Naive thymus-derived CD4-positive, alpha-beta T cell (primary cell): ENCODE measurements around the gene PDE6G. TPM values are rescaled to one million over a fixed set of nuclear protein-coding genes. Genes with fewer than 3 reads are reported as not detected.

Source experiments
- ATAC-seq: fragments of 150-1000 bp; cut with Tn5 transposase; 2 replicates; pipeline ENCODE4 v1.10.0; 2021; ENCODE audit warnings: mild to moderate bottlenecking, moderate library complexity
- CTCF ChIA-PET: fragments of 350-600 bp; sonication (Branson Sonifier 250); formaldehyde crosslinking; loops from one replicate; lab custom pipeline; 2021; ENCODE audit warnings: antibody characterized with exemption; lab: Charles Lee
- POLR2A ChIA-PET: fragments of 350-600 bp; sonication (Branson Sonifier 250); formaldehyde crosslinking; loops from one replicate; lab custom pipeline; 2021; ENCODE audit warnings: antibody characterized with exemption, inconsistent platforms; lab: Charles Lee
- DNase-seq, 9 donors: peaks; one replicate each; pipeline versions ENCODE4 v3.0.0 to v3.0.0-alpha.2; 2020 to 2022; ENCODE audit warnings: mixed read lengths in 1 of 9
- H3K27ac ChIP-seq: one replicate; pipeline ENCODE4 v1.7.0; 2013; ENCODE audit warnings: mild to moderate bottlenecking, low read depth, low read length, moderate library complexity
- H3K27me3 ChIP-seq, 2 donors: one replicate each; pipeline ENCODE4 v1.7.0; 2013; ENCODE audit warnings: low read length in 2 of 2, mild to moderate bottlenecking in 2 of 2, moderate library complexity in 2 of 2; ENCODE audit not compliant: control insufficient read depth in 2 of 2, insufficient read depth in 2 of 2
- H3K36me3 ChIP-seq, 3 experiments: 1 replicate in 2 of 3; 2 replicates in 1 of 3; pipeline ENCODE4 v1.7.0; 2013; ENCODE audit warnings: low read length in 3 of 3, mild to moderate bottlenecking in 3 of 3, moderate library complexity in 1 of 3; ENCODE audit not compliant: insufficient read depth in 3 of 3, control insufficient read depth in 2 of 3
- H3K4me1 ChIP-seq, 2 donors: one replicate each; pipeline ENCODE4 v1.7.0; 2013; ENCODE audit warnings: low read length in 2 of 2, mild to moderate bottlenecking in 2 of 2, moderate library complexity in 1 of 2; ENCODE audit not compliant: control insufficient read depth in 2 of 2, insufficient read depth in 2 of 2
- H3K4me3 ChIP-seq: 2 replicates; pipeline ENCODE4 v1.7.0; 2013; ENCODE audit warnings: mild to moderate bottlenecking, low read length
- H3K9me3 ChIP-seq, 3 experiments: 1 replicate in 2 of 3; 2 replicates in 1 of 3; pipeline ENCODE4 v1.7.0; 2013; ENCODE audit warnings: low read length in 3 of 3; ENCODE audit not compliant: control insufficient read depth in 2 of 3
- H3K27ac Mint-ChIP-seq, 9 donors: one replicate each; pipeline ENCODE4 v1.8.0; 2020 to 2022; ENCODE audit warnings: mixed read lengths in 9 of 9, mild to moderate bottlenecking in 8 of 9, moderate library complexity in 5 of 9, inconsistent platforms in 2 of 9
- H3K27me3 Mint-ChIP-seq, 5 donors: one replicate each; pipeline ENCODE4 v1.8.0; 2021 to 2022; ENCODE audit warnings: mixed read lengths in 5 of 5, mild to moderate bottlenecking in 1 of 5
- H3K36me3 Mint-ChIP-seq, 5 donors: one replicate each; pipeline ENCODE4 v1.8.0; 2020 to 2022; ENCODE audit warnings: mixed read lengths in 5 of 5, mild to moderate bottlenecking in 3 of 5, inconsistent platforms in 1 of 5
- H3K4me1 Mint-ChIP-seq, 7 donors: one replicate each; pipeline ENCODE4 v1.8.0; 2020 to 2022; ENCODE audit warnings: mixed read lengths in 7 of 7, mild to moderate bottlenecking in 3 of 7, inconsistent platforms in 1 of 7
- H3K4me3 Mint-ChIP-seq, 10 donors: one replicate each; pipeline ENCODE4 v1.8.0; 2020 to 2022; ENCODE audit warnings: mild to moderate bottlenecking in 10 of 10, mixed read lengths in 10 of 10, moderate library complexity in 6 of 10, inconsistent platforms in 2 of 10
- H3K9me3 Mint-ChIP-seq, 11 donors: one replicate each; pipeline ENCODE4 v1.8.0; 2020 to 2022; ENCODE audit warnings: mixed read lengths in 11 of 11, mild to moderate bottlenecking in 4 of 11, inconsistent platforms in 1 of 11, moderate library complexity in 1 of 11
- intact Hi-C, 2 donors: fragments of 100-400 bp; cut with micrococcal nuclease; formaldehyde crosslinking; loops; one replicate each; pipeline ENCODE4 v1.15.1; 2023
- polyA plus RNA-seq, 2 donors: library from polyadenylated mRNA; unstranded; fragments of 300-500 nt; fragmentation: Illumina TruSeq; gene quantifications; one replicate each; pipeline ENCODE4 v1.2.3, GENCODE V29; 2021
- total RNA-seq, 6 experiments: library from RNA in 5 of 6; stranded (reverse) in 5 of 6; gene quantifications; 1 replicate in 5 of 6; 2 replicates in 1 of 6; pipeline ENCODE4 v1.2.3 and lab custom pipeline; 2021 to 2026

PDE6G gene
- total and polyA plus RNA-seq, 7 experiments from 2014 or later: 1.0 to 28.0 (median 2.0) TPM

DNA sequence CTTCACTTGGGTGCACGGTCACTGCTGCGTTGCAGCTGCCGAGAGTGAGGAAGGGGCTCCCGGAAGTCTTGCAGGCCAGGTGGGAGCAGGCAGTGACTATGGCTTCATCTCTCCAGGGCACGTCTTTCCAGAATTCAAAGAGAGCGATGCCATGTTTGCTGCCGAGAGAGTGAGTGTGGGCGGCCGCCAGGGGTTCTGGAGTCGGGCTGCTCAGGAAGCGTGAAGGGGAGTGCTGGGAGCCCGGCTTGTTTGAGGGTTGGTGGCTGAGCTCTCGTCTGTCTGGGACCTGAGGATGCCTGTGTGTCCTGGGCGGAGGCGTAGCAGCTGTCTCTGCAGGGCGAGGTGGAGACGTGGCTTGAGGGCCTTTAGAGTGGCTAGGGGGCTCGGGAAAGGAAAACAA lies 33.7 kb upstream of the PDE6G start:
- H3K4me1 Mint-ChIP-seq: peaks cover 11 to 29% (median 19%) of the 10 kb centered on the region in 7 donors
- ChIA-PET POLR2A (no interaction called here), CTCF (no interaction called here)
- H3K27ac Mint-ChIP-seq: no peak overlapping the region
- peaks cover 0 to 29% (median 4%) of the 10 kb centered on the region in 5 donors for H3K36me3 Mint-ChIP-seq
- Histone ChIP-seq H3K27ac (no peak overlapping the region), H3K9me3 (no peaks in the 10 kb centered on the region), H3K36me3 (peaks cover 10 to 93% (median 28%) of the 10 kb centered on the region in 3 experiments), H3K4me3 (no peak overlapping the region), H3K4me1 (peaks cover 9 to 11% of the 10 kb centered on the region in 2 donors), H3K27me3 (no peaks in the 10 kb centered on the region)
- ATAC-seq: no peak
- intact Hi-C loops: no loop called here
- H3K4me3 Mint-ChIP-seq: no peak overlapping the region
- H3K9me3 Mint-ChIP-seq: no peaks in the 10 kb centered on the region
- no peak for DNase-seq
- H3K27me3 Mint-ChIP-seq: no peaks in the 10 kb centered on the region

GRCh38 chr17:81688616-81689015 lies 32.3 kb upstream of the PDE6G start:
- CTCF ChIA-PET: no interaction called here
- Mint-ChIP-seq H3K36me3 (peaks cover 0 to 29% (median 4%) of the 10 kb centered on the region in 5 donors), H3K9me3 (peaks cover 0 to 3% (median 0%) of the 10 kb centered on the region in 11 donors)

DNA sequence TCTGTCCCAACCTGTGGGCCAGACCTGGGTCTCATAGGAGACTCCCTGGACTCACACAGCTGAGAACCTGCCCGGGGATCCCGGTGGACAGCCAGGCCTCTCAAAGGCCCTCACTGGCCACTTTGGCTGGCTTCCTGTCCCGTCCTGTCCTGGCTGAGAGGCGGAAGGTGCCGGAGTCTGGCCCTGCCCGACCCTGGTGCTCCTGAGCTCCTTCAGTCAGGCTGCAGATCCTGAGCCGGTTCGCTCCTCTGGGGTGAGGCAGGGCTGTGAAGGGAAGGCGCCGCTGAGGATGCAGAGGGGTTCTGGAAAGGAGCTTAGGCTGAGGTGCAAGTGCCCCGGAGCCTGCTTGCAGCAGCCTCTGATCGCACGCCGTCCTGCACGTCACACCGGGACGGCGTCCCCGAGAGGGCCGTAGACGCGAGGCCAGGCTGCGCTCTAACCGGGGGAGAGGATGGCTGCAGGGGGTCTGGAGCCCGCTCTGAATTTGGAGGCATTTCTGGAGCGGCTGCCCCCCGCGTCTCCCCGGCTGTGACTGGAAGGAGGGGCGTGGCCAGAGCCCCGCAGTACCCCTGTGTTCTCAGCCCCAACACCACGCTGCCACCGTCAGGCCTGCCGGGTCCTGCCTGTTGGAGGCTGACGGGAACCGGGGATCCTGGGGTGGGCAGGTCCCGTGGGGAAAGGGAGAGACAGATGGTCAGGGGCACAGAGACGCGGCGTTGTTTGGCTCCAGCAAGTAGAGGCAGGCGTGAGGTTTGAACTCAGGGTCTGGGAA lies 31.6 kb upstream of the PDE6G start:
- ChIA-PET POLR2A (no interaction called here), CTCF (no interaction called here)
- H3K36me3 ChIP-seq: peaks cover 10 to 77% (median 28%) of the 10 kb centered on the region in 3 experiments

More at GRCh38 chr17:81688616-81689015, 32.3 kb upstream of the PDE6G start:
- intact Hi-C loops: loop anchor here in 1 of 2 donors (10.0 kb wide), 1 partner anchor 346 kb away; the partner anchor contains the start of genes DCXR and RAC3
- H3K4me1 Mint-ChIP-seq: peaks cover 19 to 40% (median 28%) of the 10 kb centered on the region in 7 donors
- POLR2A ChIA-PET: no interaction called here
- H3K27me3 ChIP-seq: no peaks in the 10 kb centered on the region
- no peak overlapping the region for H3K27ac ChIP-seq
- peaks cover 10 to 78% (median 28%) of the 10 kb centered on the region in 3 experiments for H3K36me3 ChIP-seq
- H3K4me3 Mint-ChIP-seq: no peak overlapping the region
- H3K9me3 ChIP-seq: no peaks in the 10 kb centered on the region
- H3K4me3 ChIP-seq: no peak overlapping the region
- peaks cover 0 to 2% (median 0%) of the 10 kb centered on the region in 5 donors for H3K27me3 Mint-ChIP-seq
- H3K4me1 ChIP-seq: peaks cover 16 to 20% of the 10 kb centered on the region in 2 donors
- no peak for ATAC-seq
- peak overlapping the region in 2 of 9 donors; percentile 30 to 75 for H3K27ac Mint-ChIP-seq
- no peak for DNase-seq

GRCh38 chr17:81686614-81687013 lies 30.3 kb upstream of the PDE6G start:
- CTCF ChIA-PET: no interaction called here

More for the DNA sequence above, 31.6 kb upstream of the PDE6G start:
- Histone ChIP-seq H3K4me1 (peaks cover 16 to 20% of the 10 kb centered on the region in 2 donors), H3K27me3 (no peaks in the 10 kb centered on the region), H3K4me3 (no peak overlapping the region), H3K9me3 (no peaks in the 10 kb centered on the region), H3K27ac (no peak overlapping the region)
- ATAC-seq (no peak), DNase-seq (no peak)
- Mint-ChIP-seq H3K36me3 (peaks cover 0 to 29% (median 5%) of the 10 kb centered on the region in 5 donors), H3K4me1 (peaks cover 22 to 43% (median 30%) of the 10 kb centered on the region in 7 donors), H3K9me3 (peaks cover 0 to 4% (median 0%) of the 10 kb centered on the region in 11 donors), H3K27ac (peak overlapping the region in 1 of 9 donors; percentile 21), H3K4me3 (peak overlapping the region in 3 of 10 donors; percentile 29 to 59 (median 50)), H3K27me3 (peaks cover 0 to 3% (median 0%) of the 10 kb centered on the region in 5 donors)
- intact Hi-C loops: loop anchor here in 1 of 2 donors (10.0 kb wide), 1 partner anchor 347 kb away; the partner anchor contains the start of genes DCXR and RAC3

DNA sequence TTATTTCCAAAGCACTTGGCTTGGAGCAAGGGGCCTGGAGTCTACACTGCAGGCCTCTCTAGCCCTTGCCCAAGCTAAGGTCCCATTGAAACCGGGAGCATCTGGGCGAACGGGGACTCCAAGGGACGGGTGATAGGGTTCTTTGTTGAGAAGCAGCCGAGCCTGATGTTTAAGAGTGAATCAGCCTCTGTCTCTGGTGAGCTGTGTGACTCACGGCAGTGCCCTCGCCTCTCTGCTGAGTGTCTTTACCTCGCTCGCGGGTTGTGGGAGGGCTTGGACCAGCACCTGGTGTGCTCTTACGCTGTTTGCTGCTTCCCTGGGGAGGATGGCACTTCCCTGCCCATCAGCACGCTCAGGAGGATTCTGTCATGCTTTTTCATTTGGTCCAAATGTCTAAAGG lies 28.8 kb upstream of the PDE6G start:
- H3K4me1 Mint-ChIP-seq: peaks cover 27 to 50% (median 42%) of the 10 kb centered on the region in 7 donors
- H3K4me3 Mint-ChIP-seq: peak overlapping the region; percentile 78 to 95 (median 87)
- Histone ChIP-seq H3K4me1 (peaks cover 22 to 24% of the 10 kb centered on the region in 2 donors), H3K27ac (peak overlapping the region; percentile 84), H3K36me3 (peaks cover 6 to 51% (median 21%) of the 10 kb centered on the region in 3 experiments), H3K4me3 (peak overlapping the region; percentile 76), H3K27me3 (no peaks in the 10 kb centered on the region), H3K9me3 (no peaks in the 10 kb centered on the region)
- intact Hi-C loops: loop anchor here in 1 of 2 donors (10.0 kb wide), 1 partner anchor 350 kb away; the partner anchor contains the start of genes DCXR and RAC3
- ChIA-PET CTCF (no interaction called here), POLR2A (interaction anchor here (0.6 to 4.7 kb wide), 8 partner anchors 9 to 812 kb away, joined by 3 to 49 read pairs (median 3); partner anchors contain the start of genes CCDC137, MCRIP1, MRPL12 and OXLD1)
- DNase-seq (peak in 1 of 9 donors; percentile 40), ATAC-seq (no peak)
- H3K27ac Mint-ChIP-seq: peak overlapping the region in 8 of 9 donors; percentile 36 to 86 (median 72)
- peaks cover 4 to 19% (median 5%) of the 10 kb centered on the region in 5 donors for H3K36me3 Mint-ChIP-seq
- peaks cover 0 to 4% (median 0%) of the 10 kb centered on the region in 11 donors for H3K9me3 Mint-ChIP-seq
- H3K27me3 Mint-ChIP-seq: peaks cover 0 to 3% (median 0%) of the 10 kb centered on the region in 5 donors

More at GRCh38 chr17:81686614-81687013, 30.3 kb upstream of the PDE6G start:
- H3K36me3 Mint-ChIP-seq: peaks cover 2 to 23% (median 5%) of the 10 kb centered on the region in 5 donors
- DNase-seq (no peak), ATAC-seq (no peak)
- H3K27ac Mint-ChIP-seq: no peak overlapping the region
- H3K4me1 ChIP-seq: peaks cover 22 to 24% of the 10 kb centered on the region in 2 donors
- H3K27me3 Mint-ChIP-seq: peaks cover 0 to 3% (median 0%) of the 10 kb centered on the region in 5 donors
- no peaks in the 10 kb centered on the region for H3K9me3 ChIP-seq
- intact Hi-C loops: loop anchor here in 1 of 2 donors (10.0 kb wide), 1 partner anchor 348 kb away; the partner anchor contains the start of genes DCXR and RAC3
- H3K4me1 Mint-ChIP-seq: peaks cover 27 to 50% (median 40%) of the 10 kb centered on the region in 7 donors
- no peak overlapping the region for H3K4me3 ChIP-seq
- no peaks in the 10 kb centered on the region for H3K27me3 ChIP-seq
- no peak overlapping the region for H3K4me3 Mint-ChIP-seq
- peaks cover 0 to 4% (median 0%) of the 10 kb centered on the region in 11 donors for H3K9me3 Mint-ChIP-seq
- POLR2A ChIA-PET: no interaction called here
- no peak overlapping the region for H3K27ac ChIP-seq
- peaks cover 10 to 64% (median 28%) of the 10 kb centered on the region in 3 experiments for H3K36me3 ChIP-seq

DNA sequence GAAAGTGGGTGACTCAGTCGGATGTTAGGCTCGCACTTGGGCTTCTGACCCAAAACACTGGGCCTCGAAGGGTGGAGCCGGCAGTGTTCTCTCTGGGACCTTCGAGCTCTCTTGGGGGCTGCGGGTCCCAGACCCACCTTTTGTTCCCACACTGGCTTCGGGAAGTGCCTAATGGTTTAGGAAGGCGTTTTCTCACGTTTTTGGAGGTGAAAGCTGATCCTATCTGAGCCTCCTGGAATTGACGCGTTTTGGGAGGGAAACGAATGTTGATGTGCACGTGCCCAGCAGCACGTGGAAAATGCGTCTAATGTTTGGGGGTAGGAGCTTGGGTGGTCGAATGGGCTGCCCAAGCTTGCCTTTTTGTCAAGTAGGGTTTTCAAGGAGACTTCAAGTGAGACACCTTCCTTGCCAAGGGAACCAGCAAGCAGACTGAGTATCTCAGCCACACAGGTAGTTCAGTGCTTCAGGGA lies 28.1 kb upstream of the PDE6G start:
- ATAC-seq (no peak), DNase-seq (peak in 1 of 9 donors; percentile 38)
- Histone ChIP-seq H3K27ac (peak overlapping the region; percentile 84), H3K27me3 (no peaks in the 10 kb centered on the region), H3K4me1 (peaks cover 22 to 24% of the 10 kb centered on the region in 2 donors), H3K9me3 (no peaks in the 10 kb centered on the region), H3K36me3 (peaks cover 6 to 47% (median 21%) of the 10 kb centered on the region in 3 experiments), H3K4me3 (peak overlapping the region; percentile 76)
- Mint-ChIP-seq H3K27me3 (peaks cover 0 to 3% (median 0%) of the 10 kb centered on the region in 5 donors), H3K4me1 (peaks cover 26 to 50% (median 42%) of the 10 kb centered on the region in 7 donors), H3K36me3 (peaks cover 4 to 18% (median 5%) of the 10 kb centered on the region in 5 donors), H3K4me3 (peak overlapping the region; percentile 78 to 95 (median 87)), H3K9me3 (peaks cover 0 to 4% (median 0%) of the 10 kb centered on the region in 11 donors), H3K27ac (peak overlapping the region; percentile 36 to 86 (median 70))
- intact Hi-C loops: loop anchor here (5.0 to 10.0 kb wide), 4 partner anchors 132 to 413 kb away; partner anchors contain the start of genes ACTG1 (in 2 of the 2), DCXR (in 1 of the 2), FAAP100 (in 1 of the 2) and FASN (in 1 of the 2)
- ChIA-PET CTCF (no interaction called here), POLR2A (interaction anchor here (0.6 to 4.7 kb wide), 13 partner anchors 9 to 772 kb away, joined by 3 to 49 read pairs (median 3); partner anchors contain the start of genes CCDC137, DCXR, MCRIP1 and MRPL12)
